PFSK-1 (cell line): Measurements from ENCODE around the gene EFCAB5.

ENCODE experiments used
- FOXP2 ChIP-seq: optimal IDR thresholded peaks from 2 replicates; pipeline ENCODE3; 2011; ENCODE audit warnings: borderline replicate concordance, control low read depth, inconsistent platforms; ENCODE audit not compliant: insufficient read depth; ENCODE audit errors: extremely low read length, extremely low read depth
- POLR2AphosphoS5 ChIP-seq: IDR thresholded peaks from 2 replicates; pipeline ENCODE4 v1.6.1; 2012; ENCODE audit warnings: low read depth, mild to moderate bottlenecking, control low read depth, low read length, moderate library complexity
- REST ChIP-seq, 2 experiments: IDR thresholded peaks; 2 replicates each; pipeline versions ENCODE4 v1.6.1 to v1.8.0; 2011 to 2012; ENCODE audit warnings: low read depth in 2 of 2, low read length in 2 of 2, control low read depth in 1 of 2, inconsistent platforms in 1 of 2, mild to moderate bottlenecking in 1 of 2, moderate library complexity in 1 of 2; ENCODE audit not compliant: insufficient read depth in 1 of 2
- SIN3A ChIP-seq: IDR thresholded peaks from 2 replicates; pipeline ENCODE4 v1.6.1; 2012; ENCODE audit warnings: mild to moderate bottlenecking, low read length, moderate library complexity, borderline replicate concordance; ENCODE audit not compliant: insufficient read depth
- TAF1 ChIP-seq: IDR thresholded peaks from 2 replicates; pipeline ENCODE4 v1.6.1; 2012; ENCODE audit warnings: low read length, control low read depth, borderline replicate concordance; ENCODE audit not compliant: insufficient read depth

Gene EFCAB5

GRCh38 chr17:29918016-29918415 lies 23.4 kb upstream of the EFCAB5 start:
- no peak for TF ChIP-seq TAF1
- no peak for TF ChIP-seq REST (IDR thresholded peaks at IDR 0.05; ENCODE audit: insufficient read depth in 1 of 2, low read depth in 2 of 2, low read length in 2 of 2)
- TF ChIP-seq POLR2AphosphoS5, result no peak
- no peak for TF ChIP-seq SIN3A
- no peak for TF ChIP-seq FOXP2

- TF ChIP-seq SIN3A (no peak), REST (IDR thresholded peaks at IDR 0.05; ENCODE audit: insufficient read depth in 1 of 2, low read depth in 2 of 2, low read length in 2 of 2) (no peak), TAF1 (no peak), POLR2AphosphoS5 (no peak), FOXP2 (no peak)
These were observed 22.2 kb upstream of the EFCAB5 start for GRCh38 chr17:29918922-29919856.

- TF ChIP-seq REST (IDR thresholded peaks at IDR 0.05; ENCODE audit: insufficient read depth in 1 of 2, low read depth in 2 of 2, low read length in 2 of 2) (no peak), TAF1 (no peak), FOXP2 (no peak), POLR2AphosphoS5 (no peak), SIN3A (no peak)
These were observed 16.6 kb upstream of the EFCAB5 start for GRCh38 chr17:29924786-29925185.

- no peak for TF ChIP-seq FOXP2
- TF ChIP-seq TAF1, result no peak
- TF ChIP-seq POLR2AphosphoS5, result no peak
- no peak for TF ChIP-seq REST (IDR thresholded peaks at IDR 0.05; ENCODE audit: insufficient read depth in 1 of 2, low read depth in 2 of 2, low read length in 2 of 2)
- TF ChIP-seq SIN3A, result no peak
These were observed 13.9 kb upstream of the EFCAB5 start for GRCh38 chr17:29927546-29927945.
